Neural cell (in vitro differentiated cells): ENCODE results near the gene DMTF1. TPM values are rescaled to one million over a fixed set of nuclear protein-coding genes. Genes with fewer than 3 reads are reported as not detected.

ENCODE experiments used
- H2AFZ ChIP-seq: fragments of 200-600, 300-800 bp; sonication (generic), shearing (Covaris generic); 2 replicates; pipeline ENCODE4 v1.6.0; 2014; ENCODE audit warnings: low read depth, mild to moderate bottlenecking, antibody characterized with exemption, low read length, moderate library complexity
- H3F3A ChIP-seq: fragments of 200-600 bp; shearing (Covaris generic); 2 replicates; pipeline ENCODE4 v1.6.1; 2016; ENCODE audit warnings: mild to moderate bottlenecking, moderate library complexity, mixed read lengths, antibody characterized with exemption, low read length; ENCODE audit not compliant: insufficient read depth, poor library complexity, severe bottlenecking
- H3K27ac ChIP-seq: fragments of 200-600, 300-800 bp; sonication (generic), shearing (Covaris generic); 2 replicates; pipeline ENCODE4 v1.5.1; 2014; ENCODE audit warnings: mild to moderate bottlenecking, low read length, moderate library complexity
- H3K27me3 ChIP-seq: fragments of 300-800, 200-600 bp; sonication (generic), shearing (Covaris generic); 2 replicates; pipeline ENCODE4 v1.6.0; 2014; ENCODE audit warnings: mild to moderate bottlenecking, low read depth, low read length, moderate library complexity; ENCODE audit not compliant: insufficient read depth
- H3K36me3 ChIP-seq: fragments of 300-800, 200-600 bp; sonication (generic), shearing (Covaris generic); 2 replicates; pipeline ENCODE4 v1.5.1; 2014; ENCODE audit warnings: mild to moderate bottlenecking, antibody characterized with exemption, low read length, moderate library complexity; ENCODE audit not compliant: insufficient read depth
- H3K4me2 ChIP-seq: fragments of 300-800, 200-600 bp; sonication (generic), shearing (Covaris generic); 2 replicates; pipeline ENCODE4 v1.6.0; 2014; ENCODE audit warnings: mild to moderate bottlenecking, low read length
- H3K4me3 ChIP-seq: fragments of 300-800, 200-600 bp; sonication (generic), shearing (Covaris generic); 2 replicates; pipeline ENCODE4 v1.5.1; 2014; ENCODE audit warnings: mild to moderate bottlenecking, low read length, moderate library complexity
- H3K79me2 ChIP-seq: fragments of 200-600 bp; shearing (Covaris generic); replicated peaks from 2 replicates; pipeline ENCODE4 v1.6.0; 2014; ENCODE audit warnings: mild to moderate bottlenecking, low read length, moderate library complexity; ENCODE audit not compliant: insufficient read depth
- H3K9ac ChIP-seq: fragments of 300-800, 200-600 bp; sonication (generic), shearing (Covaris generic); 2 replicates; pipeline ENCODE4 v1.6.1; 2016; ENCODE audit warnings: mild to moderate bottlenecking, low read length, mixed read lengths
- H3K9me2 ChIP-seq: fragments of 200-600 bp; shearing (Covaris generic); 2 replicates; pipeline ENCODE4 v1.6.1; 2016; ENCODE audit warnings: mild to moderate bottlenecking, low read length, mixed read lengths; ENCODE audit not compliant: insufficient read depth
- H3K9me3 ChIP-seq: fragments of 200-600, 300-800 bp; sonication (generic), shearing (Covaris generic); 2 replicates; pipeline ENCODE4 v1.6.1; 2016; ENCODE audit warnings: mild to moderate bottlenecking, mixed run types, low read length, moderate library complexity, mixed read lengths
- H4K20me1 ChIP-seq: fragments of 200-600 bp; shearing (Covaris generic); 2 replicates; pipeline ENCODE4 v1.6.1; 2016; ENCODE audit warnings: mild to moderate bottlenecking, mixed run types; ENCODE audit not compliant: insufficient read depth
- CTCF ChIP-seq: fragments of 450-650 bp; IDR thresholded peaks from 2 replicates; pipeline ENCODE4 v1.5.1; 2014; ENCODE audit warnings: antibody characterized with exemption, mild to moderate bottlenecking, moderate library complexity; ENCODE audit not compliant: poor library complexity, severe bottlenecking
- EP300 ChIP-seq: fragments of 450-650 bp; conservative IDR thresholded peaks from 2 replicates; pipeline ENCODE4 v1.6.1; 2014; ENCODE audit warnings: antibody characterized with exemption, mild to moderate bottlenecking, moderate library complexity; ENCODE audit not compliant: poor library complexity, severe bottlenecking
- EZH2 ChIP-seq: fragments of 200-600, 300-800 bp; shearing (Covaris generic), sonication (generic); IDR thresholded peaks from 2 replicates; pipeline ENCODE4 v1.6.1; 2014; ENCODE audit warnings: antibody characterized with exemption, low read length, borderline replicate concordance, mild to moderate bottlenecking; ENCODE audit not compliant: insufficient read depth, poor library complexity, severe bottlenecking
- MXI1 ChIP-seq: fragments of 450-650 bp; conservative IDR thresholded peaks from 2 replicates; pipeline ENCODE4 v1.6.1; 2014; ENCODE audit warnings: antibody characterized with exemption, mild to moderate bottlenecking; ENCODE audit not compliant: poor library complexity, severe bottlenecking
- POLR2AphosphoS5 ChIP-seq: IDR thresholded peaks from 2 replicates; pipeline ENCODE4 v1.6.1; 2012
- RAD21 ChIP-seq: fragments of 450-650 bp; conservative IDR thresholded peaks from 2 replicates; pipeline ENCODE4 v1.6.1; 2014; ENCODE audit warnings: antibody characterized with exemption, mild to moderate bottlenecking, moderate library complexity
- REST ChIP-seq: IDR thresholded peaks from 2 replicates; pipeline ENCODE4 v1.6.1; 2012; ENCODE audit warnings: borderline replicate concordance
- SMC3 ChIP-seq: fragments of 450-650 bp; conservative IDR thresholded peaks from 2 replicates; pipeline ENCODE4 v1.6.1; 2014; ENCODE audit warnings: antibody characterized with exemption, mild to moderate bottlenecking, moderate library complexity; ENCODE audit not compliant: poor library complexity
- TAF1 ChIP-seq: IDR thresholded peaks from 2 replicates; pipeline ENCODE4 v1.6.1; 2012; ENCODE audit warnings: low read depth
- polyA plus RNA-seq: library from polyadenylated mRNA; depleted of rRNA; stranded (reverse); fragments of >200 nt; gene quantifications from 2 replicates; pipeline ENCODE4 v1.2.3, GENCODE V29; 2014

Gene DMTF1
- polyA plus RNA-seq, 1 donor from 2014 or later, result 314 TPM

- no peaks in the 10 kb centered on the region for H3K27me3 ChIP-seq
- no peaks in the 10 kb centered on the region for H4K20me1 ChIP-seq
- no peak overlapping the region for H3K27ac ChIP-seq
- no peaks in the 10 kb centered on the region for H3F3A ChIP-seq
- no peaks in the 10 kb centered on the region for H3K9me3 ChIP-seq
- H3K79me2 ChIP-seq, result no peaks in the 10 kb centered on the region
- H2AFZ ChIP-seq, result no peak overlapping the region
- no peak overlapping the region for H3K4me3 ChIP-seq
- H3K9ac ChIP-seq, result no peak overlapping the region
- H3K4me2 ChIP-seq, result no peak overlapping the region
- TF ChIP-seq SMC3, result no peak
- no peak for TF ChIP-seq REST
- TF ChIP-seq CTCF, result no peak
- TF ChIP-seq MXI1, result no peak
- no peak for TF ChIP-seq EP300
- TF ChIP-seq EZH2, result no peak
- TF ChIP-seq RAD21, result no peak
- TF ChIP-seq POLR2AphosphoS5, result no peak
- no peak for TF ChIP-seq TAF1
- no peaks in the 10 kb centered on the region for H3K9me2 ChIP-seq
- no peaks in the 10 kb centered on the region for H3K36me3 ChIP-seq
Measured at GRCh38 chr7:87137271-87137670, 15.0 kb upstream of the DMTF1 start.

DNA sequence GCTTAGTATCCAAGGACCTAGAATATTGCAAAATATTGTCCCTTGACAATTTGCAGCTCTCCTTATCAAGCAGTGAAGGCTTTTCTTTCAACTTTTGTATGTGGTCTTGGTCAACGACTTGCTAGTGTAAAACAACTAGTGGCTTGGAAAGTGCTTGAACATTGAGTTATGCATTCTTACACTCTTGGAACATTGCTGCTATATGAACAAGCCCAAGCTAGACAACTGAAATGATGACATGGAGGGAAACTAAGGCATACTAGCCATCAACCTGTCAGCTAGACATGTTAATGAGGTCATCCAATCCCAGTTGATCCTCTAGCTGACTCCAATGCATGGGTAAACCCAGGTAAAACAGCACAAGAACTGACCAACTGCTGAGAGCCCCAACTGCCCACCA, 12.7 kb upstream of the DMTF1 start:
- Histone ChIP-seq H3K9me3 (no peaks in the 10 kb centered on the region), H4K20me1 (no peaks in the 10 kb centered on the region), H3K4me3 (no peak overlapping the region), H3K9ac (no peak overlapping the region), H3F3A (no peaks in the 10 kb centered on the region), H3K27me3 (no peaks in the 10 kb centered on the region), H3K79me2 (no peaks in the 10 kb centered on the region), H3K27ac (no peak overlapping the region), H3K4me2 (no peak overlapping the region), H3K9me2 (no peaks in the 10 kb centered on the region), H3K36me3 (no peaks in the 10 kb centered on the region), H2AFZ (no peak overlapping the region)
- no peak for TF ChIP-seq EP300
- TF ChIP-seq REST, result no peak
- TF ChIP-seq RAD21, result no peak
- TF ChIP-seq EZH2, result no peak
- no peak for TF ChIP-seq SMC3
- TF ChIP-seq CTCF, result no peak
- TF ChIP-seq POLR2AphosphoS5, result no peak
